PC-3 (cell line): ENCODE data around the gene GSTT2B.

Experiments used
- CTCF ChIP-seq: fragments of 300-600 bp; sonication (generic); conservative IDR thresholded peaks from 2 replicates; pipeline ENCODE4 v1.5.1; 2017; ENCODE audit warnings: antibody characterized with exemption, low read depth, mild to moderate bottlenecking, low read length
- EZH2 ChIP-seq: fragments of 300-600 bp; sonication (generic); IDR thresholded peaks from one replicate; pipeline ENCODE4 v1.6.1; 2017; ENCODE audit warnings: antibody characterized with exemption, mild to moderate bottlenecking, low read length; ENCODE audit not compliant: unreplicated experiment

- TF ChIP-seq EZH2 (no peak), CTCF (no peak)
Observed at GRCh38 chr22:24008022-24008283, 47.0 kb upstream of the GSTT2B start.
